ENCODE measurements around the gene CELA3B. TPM values are rescaled to one million over a fixed set of nuclear protein-coding genes. Genes with fewer than 3 reads are reported as not detected.

Gene CELA3B
- total and polyA plus RNA-seq, 2 of the 13 experiments (the other 11 are each of a cell fraction or from before 2014, with no cell fraction given), result 0.34 TPM; not detected in 1

- TF ChIP-seq MTERF4 (CRISPR knock-in tag; IDR thresholded peaks at IDR 0.05) (0 out of 2 replicates have a peak, but pooled peaks have one; percentile 49), NR2F1 (CRISPR knock-in tag; IDR thresholded peaks at IDR 0.05) (no peak), CEBPB (IDR thresholded peaks at IDR 0.05; ENCODE audit: borderline replicate concordance, low read depth, low read length) (no peak), ZNF777 (CRISPR knock-in tag; IDR thresholded peaks at IDR 0.05) (no peak), ZNF501 (CRISPR knock-in tag; IDR thresholded peaks at IDR 0.05) (peak; percentile 38; the same call in 1 of the 2 replicates), ZNF143 (CRISPR knock-in tag; IDR thresholded peaks at IDR 0.05) (no peak), GTF2F1 (IDR thresholded peaks at IDR 0.05; ENCODE audit: low read length) (no peak), ZNF414 (CRISPR knock-in tag; IDR thresholded peaks at IDR 0.05) (no peak), RXRB (CRISPR knock-in tag; IDR thresholded peaks at IDR 0.05; ENCODE audit: borderline replicate concordance) (no peak), HIC2 (CRISPR knock-in tag; IDR thresholded peaks at IDR 0.05; ENCODE audit: low read depth) (peak; percentile 69; the same call in 1 of the 2 replicates), MEIS1 (CRISPR knock-in tag; IDR thresholded peaks at IDR 0.05; ENCODE audit: borderline replicate concordance) (no peak), ZNF724P (CRISPR knock-in tag; IDR thresholded peaks at IDR 0.05; ENCODE audit: borderline replicate concordance) (no peak), ZBTB43 (CRISPR knock-in tag; conservative IDR thresholded peaks at IDR 0.05) (no peak), ZNF609 (CRISPR knock-in tag; IDR thresholded peaks at IDR 0.05; ENCODE audit: borderline replicate concordance) (peak; percentile 15; the same call in 1 of the 2 replicates), TMF1 (CRISPR knock-in tag; IDR thresholded peaks at IDR 0.05; ENCODE audit: low read depth) (peak; percentile 48; the same call in 1 of the 2 replicates), NR3C1 (CRISPR knock-in tag; IDR thresholded peaks at IDR 0.05) (no peak), TBL1XR1 (IDR thresholded peaks at IDR 0.05; ENCODE audit: borderline replicate concordance, low read length, partially characterized antibody) (no peak), ETV5 (CRISPR knock-in tag; IDR thresholded peaks at IDR 0.05; ENCODE audit: borderline replicate concordance) (peak; percentile 85; the same call in 1 of the 2 replicates), NR2F6 (IDR thresholded peaks at IDR 0.05) (no peak), NR2F6 (CRISPR knock-in tag; IDR thresholded peaks at IDR 0.05) (0 out of 2 replicates have a peak, but pooled peaks have one; percentile 7)
Measured at GRCh38 chr1:21956720-21957552, 19.9 kb upstream of the CELA3B start (continued).

Measured in HepG2 (cell line).